ENCODE measurements around the gene NRIP1.

GRCh38 chr21:14943616-14944015, 121.2 kb downstream of the NRIP1 start:
- TF ChIP-seq NRF1 (IDR thresholded peaks at IDR 0.05; ENCODE audit: low read depth, low read length) (no peak), RNF2 (IDR thresholded peaks at IDR 0.05; ENCODE audit: borderline replicate concordance, low read depth, low read length, missing control alignments, poor library complexity, severe bottlenecking) (no peak), CTCF (IDR thresholded peaks at IDR 0.05; ENCODE audit: control extremely low read depth in 1 of 3, insufficient read depth in 1 of 3, low read depth in 1 of 3, low read length in 3 of 3) (no peak), TAF1 (IDR thresholded peaks at IDR 0.05; ENCODE audit: low read depth, low read length) (no peak), CHD2 (IDR thresholded peaks at IDR 0.05; ENCODE audit: low read length) (no peak), USF2 (IDR thresholded peaks at IDR 0.05; ENCODE audit: low read length) (no peak), SUZ12 (IDR thresholded peaks at IDR 0.05; ENCODE audit: low read length) (no peak), TEAD4 (IDR thresholded peaks at IDR 0.05; ENCODE audit: low read depth, low read length) (no peak), JUN (IDR thresholded peaks at IDR 0.05; ENCODE audit: low read depth, low read length) (no peak), CREB1 (IDR thresholded peaks at IDR 0.05) (no peak), SP1 (IDR thresholded peaks at IDR 0.05; ENCODE audit: low read depth, low read length) (no peak), RAD21 (IDR thresholded peaks at IDR 0.05 in 1 of 2, conservative IDR thresholded peaks at IDR 0.05 in 1 of 2; ENCODE audit: low read depth in 2 of 2, low read length in 2 of 2) (no peak), SIN3A (conservative IDR thresholded peaks at IDR 0.05 in 1 of 2, IDR thresholded peaks at IDR 0.05 in 1 of 2; ENCODE audit: low read depth in 1 of 2, low read length in 2 of 2) (no peak), POLR2A (IDR thresholded peaks at IDR 0.05; ENCODE audit: control extremely low read depth in 1 of 2, low read depth in 2 of 2, low read length in 2 of 2) (no peak)
